H9 (cell line): Measurements from ENCODE around the gene ZNF423. TPM values are rescaled to one million over a fixed set of nuclear protein-coding genes. Genes with fewer than 3 reads are reported as not detected.

Source experiments
- DNase-seq: peaks from one replicate; pipeline ENCODE4 v3.0.0-alpha.2; 2017
- H2AFZ ChIP-seq: one replicate; pipeline ENCODE4 v1.6.1; 2013; ENCODE audit warnings: mild to moderate bottlenecking, low read length, control low read depth, moderate library complexity
- H2AK5ac ChIP-seq: 2 replicates; pipeline ENCODE4 v1.6.1; 2013; ENCODE audit warnings: low read length, control low read depth, mixed read lengths; ENCODE audit not compliant: insufficient read length
- H2BK120ac ChIP-seq: one replicate; pipeline ENCODE4 v1.6.1; 2013; ENCODE audit warnings: low read depth, mild to moderate bottlenecking, low read length, control low read depth, inconsistent platforms; ENCODE audit not compliant: poor library complexity, severe bottlenecking
- H2BK12ac ChIP-seq: 2 replicates; pipeline ENCODE4 v1.6.1; 2013; ENCODE audit warnings: low read length, control low read depth, mixed read lengths, low read depth; ENCODE audit not compliant: insufficient read length
- H2BK15ac ChIP-seq: 2 replicates; pipeline ENCODE4 v1.6.1; 2013; ENCODE audit warnings: low read depth, low read length, control low read depth
- H2BK20ac ChIP-seq: one replicate; pipeline ENCODE4 v1.6.1; 2013; ENCODE audit warnings: low read depth, mild to moderate bottlenecking, low read length, control low read depth, inconsistent platforms; ENCODE audit not compliant: poor library complexity, severe bottlenecking
- H2BK5ac ChIP-seq: 2 replicates; pipeline ENCODE4 v1.6.1; 2013; ENCODE audit warnings: low read length, control low read depth, mixed read lengths; ENCODE audit not compliant: insufficient read length
- H3K14ac ChIP-seq: 2 replicates; pipeline ENCODE4 v1.6.1; 2013; ENCODE audit warnings: low read length, control low read depth; ENCODE audit not compliant: insufficient read depth
- H3K18ac ChIP-seq: 2 replicates; pipeline ENCODE4 v1.6.1; 2013; ENCODE audit warnings: low read depth, mild to moderate bottlenecking, mixed read lengths, low read length, control low read depth; ENCODE audit not compliant: insufficient read length
- H3K23ac ChIP-seq: 2 replicates; pipeline ENCODE4 v1.6.1; 2013; ENCODE audit warnings: low read length, control low read depth, mixed read lengths, low read depth; ENCODE audit not compliant: insufficient read length
- H3K23me2 ChIP-seq: 2 replicates; pipeline ENCODE4 v1.6.1; 2013; ENCODE audit warnings: low read depth, mild to moderate bottlenecking, mixed read lengths, low read length, control low read depth; ENCODE audit not compliant: insufficient read length, poor library complexity, severe bottlenecking
- H3K27ac ChIP-seq: 2 replicates; pipeline ENCODE4 v1.5.1; 2013; ENCODE audit warnings: low read length, control low read depth, mixed read lengths, low read depth; ENCODE audit not compliant: insufficient read length
- H3K27me3 ChIP-seq: 2 replicates; pipeline ENCODE4 v1.6.1; 2013; ENCODE audit warnings: low read length, control low read depth, inconsistent platforms; ENCODE audit not compliant: insufficient read depth
- H3K4ac ChIP-seq: 2 replicates; pipeline ENCODE4 v1.6.1; 2013; ENCODE audit warnings: low read depth, mild to moderate bottlenecking, control low read depth, inconsistent platforms, low read length, moderate library complexity
- H3K4me1 ChIP-seq: 2 replicates; pipeline ENCODE4 v1.6.1; 2013; ENCODE audit warnings: low read length, control low read depth, inconsistent platforms; ENCODE audit not compliant: insufficient read depth
- H3K4me2 ChIP-seq: 2 replicates; pipeline ENCODE4 v1.6.1; 2013; ENCODE audit warnings: low read length, control low read depth, mixed read lengths; ENCODE audit not compliant: insufficient read length, insufficient read depth
- H3K56ac ChIP-seq: 2 replicates; pipeline ENCODE4 v1.6.1; 2013; ENCODE audit warnings: low read depth, mild to moderate bottlenecking, mixed read lengths, low read length, control low read depth; ENCODE audit not compliant: insufficient read length
- H3K79me1 ChIP-seq: 2 replicates; pipeline ENCODE4 v1.6.1; 2013; ENCODE audit warnings: low read depth, mild to moderate bottlenecking, moderate library complexity, low read length, control low read depth, inconsistent platforms; ENCODE audit not compliant: insufficient read depth, poor library complexity, severe bottlenecking
- H3K79me2 ChIP-seq: 2 replicates; pipeline ENCODE4 v1.6.1; 2013; ENCODE audit warnings: low read length, control low read depth, inconsistent platforms; ENCODE audit not compliant: insufficient read depth
- H3K9ac ChIP-seq: 2 replicates; pipeline ENCODE4 v1.6.1; 2013; ENCODE audit warnings: low read length, control low read depth, mixed read lengths; ENCODE audit not compliant: insufficient read length; ENCODE audit errors: extremely low read depth
- H3K9me3 ChIP-seq: one replicate; pipeline ENCODE4 v1.6.1; 2013; ENCODE audit warnings: low read depth, low read length, inconsistent platforms; ENCODE audit not compliant: control insufficient read depth
- H3T11ph ChIP-seq: one replicate; pipeline ENCODE4 v1.6.1; 2013; ENCODE audit warnings: mild to moderate bottlenecking, low read length, control low read depth, inconsistent platforms
- H4K20me1 ChIP-seq: one replicate; pipeline ENCODE4 v1.6.1; 2013; ENCODE audit not compliant: control insufficient read depth, insufficient read length, insufficient read depth
- H4K5ac ChIP-seq: 2 replicates; pipeline ENCODE4 v1.6.1; 2013; ENCODE audit warnings: low read depth, mild to moderate bottlenecking, mixed read lengths, low read length, control low read depth; ENCODE audit not compliant: insufficient read length
- H4K8ac ChIP-seq: replicated peaks from 2 replicates; pipeline ENCODE4 v1.6.1; 2013; ENCODE audit warnings: low read length, control low read depth, mixed read lengths, low read depth; ENCODE audit not compliant: insufficient read length
- H4K91ac ChIP-seq: 2 replicates; pipeline ENCODE4 v1.6.1; 2013; ENCODE audit warnings: low read depth, mild to moderate bottlenecking, moderate library complexity, mixed read lengths, low read length, control low read depth; ENCODE audit not compliant: insufficient read length
- H3K27ac Mint-ChIP-seq, 3 experiments: 2 replicates in 2 of 3; 3 replicates in 1 of 3; pipeline ENCODE4 v1.8.0; 2020 to 2021; ENCODE audit warnings: mixed read lengths in 3 of 3, mild to moderate bottlenecking in 1 of 3, moderate library complexity in 1 of 3
- H3K27me3 Mint-ChIP-seq: 2 replicates; pipeline ENCODE4 v1.8.0; 2021; ENCODE audit warnings: low read depth, mild to moderate bottlenecking, moderate library complexity, mixed read lengths
- H3K36me3 Mint-ChIP-seq, 3 experiments: 2 replicates in 2 of 3; 3 replicates in 1 of 3; pipeline ENCODE4 v1.8.0; 2020 to 2021; ENCODE audit warnings: low read depth in 3 of 3, mixed read lengths in 3 of 3; ENCODE audit not compliant: insufficient read depth in 1 of 3
- H3K4me1 Mint-ChIP-seq, 2 experiments: 2 replicates each; pipeline ENCODE4 v1.8.0; 2020; ENCODE audit warnings: mixed read lengths in 2 of 2
- H3K4me3 Mint-ChIP-seq, 2 experiments: 2 replicates in 1 of 2; 3 replicates in 1 of 2; pipeline ENCODE4 v1.8.0; 2020 to 2021; ENCODE audit warnings: mild to moderate bottlenecking in 2 of 2, mixed read lengths in 2 of 2, moderate library complexity in 1 of 2
- H3K9me3 Mint-ChIP-seq, 2 experiments: 2 replicates in 1 of 2; 3 replicates in 1 of 2; pipeline ENCODE4 v1.8.0; 2020; ENCODE audit warnings: mild to moderate bottlenecking in 2 of 2, mixed read lengths in 2 of 2, moderate library complexity in 1 of 2
- WGBS: extraction: QIAGEN DNeasy Blood & Tissue Kit; methylation state at CpG from one replicate; pipeline ENCODE4 v1.1.7; 2013; ENCODE audit warnings: missing lambda C conversion rate, low lambda C conversion rate, mixed read lengths; ENCODE audit not compliant: insufficient read length; ENCODE audit errors: extremely low coverage; 5-methylcytosine and 5-hydroxymethylcytosine counted together
- total RNA-seq: library from RNA; stranded (reverse); gene quantifications from 2 replicates; pipeline ENCODE4 v1.2.1, GENCODE V29; 2021
- TF ChIP-seq, protein P1 (sequence below): fragments of 200-600 bp; sonication (generic); conservative IDR thresholded peaks from 3 replicates; pipeline ENCODE4 v1.8.0; 2021; ENCODE audit warnings: antibody characterized with exemption, mild to moderate bottlenecking

The ZNF423 gene
- total RNA-seq, 1 experiment from 2014 or later, result 51.5 TPM

DNA sequence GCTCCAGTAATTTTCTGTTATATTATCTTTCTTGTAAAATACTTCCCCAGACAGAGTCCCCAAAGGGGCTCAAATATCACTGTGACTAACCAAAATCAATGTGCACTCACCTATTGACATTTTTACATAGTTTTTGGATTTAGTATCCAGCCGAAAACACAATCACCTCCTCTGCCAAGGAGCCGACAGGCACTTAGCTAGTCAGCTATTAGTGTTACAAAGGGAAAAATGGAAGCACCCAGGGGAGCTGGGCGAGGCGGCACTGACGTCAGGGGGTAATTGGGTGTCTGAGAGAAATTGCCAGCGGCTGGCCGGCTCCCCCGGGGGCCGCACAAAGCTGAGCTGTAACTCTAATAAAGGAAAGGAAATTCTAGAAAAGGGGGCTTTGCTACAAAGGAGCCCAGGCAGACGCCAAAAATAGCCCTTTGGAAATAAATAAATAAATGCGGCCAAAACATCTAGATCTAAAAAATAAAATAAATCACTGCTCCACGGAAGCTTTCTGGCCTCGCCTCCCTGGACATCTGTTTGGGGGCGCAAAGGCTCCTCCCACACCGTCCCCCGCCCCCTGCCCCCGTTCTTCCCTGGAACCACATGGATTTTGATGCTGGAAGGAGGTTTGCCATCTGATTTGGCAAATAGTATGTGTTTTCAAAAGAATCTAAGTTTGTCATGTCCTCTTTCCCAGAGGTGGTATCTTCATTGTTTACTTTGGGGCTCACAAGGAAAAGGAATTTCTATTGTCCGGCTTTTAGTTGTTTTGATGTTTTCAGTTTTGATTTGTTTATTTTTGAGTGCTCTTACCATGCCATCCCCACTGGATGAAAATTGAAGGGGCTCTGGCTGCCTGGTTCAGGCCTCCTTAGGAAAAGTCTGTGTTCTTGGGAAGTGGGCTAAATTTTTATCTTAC lies 156.7 kb downstream of the ZNF423 start:
- no peak overlapping the region for H3K9ac ChIP-seq
- Mint-ChIP-seq H3K9me3 (no peaks in the 10 kb centered on the region; a peak in 1 of 5 replicates), H3K4me3 (peak overlapping the region; percentile 16 to 19; a peak in 4 of 5 replicates), H3K27me3 (no peaks in the 10 kb centered on the region), H3K36me3 (peaks cover 0 to 2% (median 0%) of the 10 kb centered on the region in 3 experiments; a peak in 3 of 7 replicates), H3K4me1 (peaks cover 86 to 95% of the 10 kb centered on the region in 2 experiments), H3K27ac (peak overlapping the region; percentile 96 to 99 (median 97))
- no peak overlapping the region for H3K4ac ChIP-seq
- no peak overlapping the region for H2BK12ac ChIP-seq
- no peaks in the 10 kb centered on the region for H3K27me3 ChIP-seq
- H3K9me3 ChIP-seq, result no peaks in the 10 kb centered on the region
- no peak overlapping the region for H3K18ac ChIP-seq
- H3K56ac ChIP-seq, result no peak overlapping the region
- no peak overlapping the region for H4K5ac ChIP-seq
- H3K79me1 ChIP-seq, result no peaks in the 10 kb centered on the region
- H2BK15ac ChIP-seq, result no peak overlapping the region
- WGBS, result no CpG with 5 or more reads among the region's 18 CpGs
- no peak overlapping the region for H3K27ac ChIP-seq
- no peak overlapping the region for H2AFZ ChIP-seq
- H2BK120ac ChIP-seq, result no peak overlapping the region
- H3K23me2 ChIP-seq, result peaks cover 3% of the 10 kb centered on the region
- no peak overlapping the region for H3K4me2 ChIP-seq
- no peak overlapping the region for H3K23ac ChIP-seq
- TF ChIP-seq, protein P1, sequence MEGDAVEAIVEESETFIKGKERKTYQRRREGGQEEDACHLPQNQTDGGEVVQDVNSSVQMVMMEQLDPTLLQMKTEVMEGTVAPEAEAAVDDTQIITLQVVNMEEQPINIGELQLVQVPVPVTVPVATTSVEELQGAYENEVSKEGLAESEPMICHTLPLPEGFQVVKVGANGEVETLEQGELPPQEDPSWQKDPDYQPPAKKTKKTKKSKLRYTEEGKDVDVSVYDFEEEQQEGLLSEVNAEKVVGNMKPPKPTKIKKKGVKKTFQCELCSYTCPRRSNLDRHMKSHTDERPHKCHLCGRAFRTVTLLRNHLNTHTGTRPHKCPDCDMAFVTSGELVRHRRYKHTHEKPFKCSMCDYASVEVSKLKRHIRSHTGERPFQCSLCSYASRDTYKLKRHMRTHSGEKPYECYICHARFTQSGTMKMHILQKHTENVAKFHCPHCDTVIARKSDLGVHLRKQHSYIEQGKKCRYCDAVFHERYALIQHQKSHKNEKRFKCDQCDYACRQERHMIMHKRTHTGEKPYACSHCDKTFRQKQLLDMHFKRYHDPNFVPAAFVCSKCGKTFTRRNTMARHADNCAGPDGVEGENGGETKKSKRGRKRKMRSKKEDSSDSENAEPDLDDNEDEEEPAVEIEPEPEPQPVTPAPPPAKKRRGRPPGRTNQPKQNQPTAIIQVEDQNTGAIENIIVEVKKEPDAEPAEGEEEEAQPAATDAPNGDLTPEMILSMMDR, result no peak
- no peaks in the 10 kb centered on the region for H4K20me1 ChIP-seq
- H4K8ac ChIP-seq, result no peak overlapping the region
- H3K4me1 ChIP-seq, result peaks cover 15% of the 10 kb centered on the region
- H3K79me2 ChIP-seq, result no peaks in the 10 kb centered on the region
- H2BK20ac ChIP-seq, result no peak overlapping the region
- H2AK5ac ChIP-seq, result no peak overlapping the region
- H3T11ph ChIP-seq, result no peak overlapping the region
- no peak overlapping the region for H3K14ac ChIP-seq
- no peak overlapping the region for H2BK5ac ChIP-seq
- H4K91ac ChIP-seq, result no peak overlapping the region
- DNase-seq, result no peak
